ENCODE measurements around the gene SYT12. TPM values are rescaled to one million over a fixed set of nuclear protein-coding genes. Genes with fewer than 3 reads are reported as not detected.

The SYT12 gene
- total RNA-seq, 1 experiment from 2014 or later, result 4.6 TPM

DNA sequence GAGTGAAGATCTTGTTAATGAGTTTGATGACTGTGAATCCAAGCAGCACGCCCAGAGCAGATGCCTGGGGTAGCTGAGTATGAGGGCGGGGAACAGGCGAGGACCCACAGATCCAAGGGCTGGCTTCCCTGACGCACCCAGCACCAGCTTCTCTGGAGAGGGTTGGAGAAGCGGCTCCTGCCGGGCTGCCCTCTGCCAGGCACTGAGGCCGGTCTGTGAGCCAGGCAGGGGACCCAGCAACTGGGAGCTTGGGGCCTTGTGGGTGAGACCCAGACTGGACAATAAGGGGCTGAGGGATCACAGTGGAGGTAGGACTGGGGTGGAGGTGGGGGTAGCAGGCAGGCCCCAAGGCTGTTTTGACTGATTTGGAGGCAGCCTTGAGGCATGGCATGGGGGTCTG, 8.6 kb upstream of the SYT12 start:
- Mint-ChIP-seq H3K27ac (peak overlapping the region; percentile 33; the same call in 1 of the 2 replicates), H3K36me3 (peaks cover 5% of the 10 kb centered on the region), H3K4me3 (no peak overlapping the region), H3K4me1 (peaks cover 12% of the 10 kb centered on the region), H3K27me3 (ENCODE audit: low read depth) (no peaks in the 10 kb centered on the region; the same call in none of the 2 replicates), H3K9me3 (no peaks in the 10 kb centered on the region)
- TF ChIP-seq GABPB1 (CRISPR knock-in tag; IDR thresholded peaks at IDR 0.05) (no peak), NR2C2 (CRISPR knock-in tag; IDR thresholded peaks at IDR 0.05) (no peak), HMGA2 (CRISPR knock-in tag; IDR thresholded peaks at IDR 0.05) (no peak), ZNF532 (CRISPR knock-in tag; IDR thresholded peaks at IDR 0.05; ENCODE audit: borderline replicate concordance) (no peak), FOXP4 (CRISPR knock-in tag; IDR thresholded peaks at IDR 0.05) (no peak)
- TF ChIP-seq, protein P1, sequence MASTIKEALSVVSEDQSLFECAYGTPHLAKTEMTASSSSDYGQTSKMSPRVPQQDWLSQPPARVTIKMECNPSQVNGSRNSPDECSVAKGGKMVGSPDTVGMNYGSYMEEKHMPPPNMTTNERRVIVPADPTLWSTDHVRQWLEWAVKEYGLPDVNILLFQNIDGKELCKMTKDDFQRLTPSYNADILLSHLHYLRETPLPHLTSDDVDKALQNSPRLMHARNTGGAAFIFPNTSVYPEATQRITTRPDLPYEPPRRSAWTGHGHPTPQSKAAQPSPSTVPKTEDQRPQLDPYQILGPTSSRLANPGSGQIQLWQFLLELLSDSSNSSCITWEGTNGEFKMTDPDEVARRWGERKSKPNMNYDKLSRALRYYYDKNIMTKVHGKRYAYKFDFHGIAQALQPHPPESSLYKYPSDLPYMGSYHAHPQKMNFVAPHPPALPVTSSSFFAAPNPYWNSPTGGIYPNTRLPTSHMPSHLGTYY (CRISPR knock-in tag; IDR thresholded peaks at IDR 0.05), result no peak
- TF ChIP-seq, protein P2, sequence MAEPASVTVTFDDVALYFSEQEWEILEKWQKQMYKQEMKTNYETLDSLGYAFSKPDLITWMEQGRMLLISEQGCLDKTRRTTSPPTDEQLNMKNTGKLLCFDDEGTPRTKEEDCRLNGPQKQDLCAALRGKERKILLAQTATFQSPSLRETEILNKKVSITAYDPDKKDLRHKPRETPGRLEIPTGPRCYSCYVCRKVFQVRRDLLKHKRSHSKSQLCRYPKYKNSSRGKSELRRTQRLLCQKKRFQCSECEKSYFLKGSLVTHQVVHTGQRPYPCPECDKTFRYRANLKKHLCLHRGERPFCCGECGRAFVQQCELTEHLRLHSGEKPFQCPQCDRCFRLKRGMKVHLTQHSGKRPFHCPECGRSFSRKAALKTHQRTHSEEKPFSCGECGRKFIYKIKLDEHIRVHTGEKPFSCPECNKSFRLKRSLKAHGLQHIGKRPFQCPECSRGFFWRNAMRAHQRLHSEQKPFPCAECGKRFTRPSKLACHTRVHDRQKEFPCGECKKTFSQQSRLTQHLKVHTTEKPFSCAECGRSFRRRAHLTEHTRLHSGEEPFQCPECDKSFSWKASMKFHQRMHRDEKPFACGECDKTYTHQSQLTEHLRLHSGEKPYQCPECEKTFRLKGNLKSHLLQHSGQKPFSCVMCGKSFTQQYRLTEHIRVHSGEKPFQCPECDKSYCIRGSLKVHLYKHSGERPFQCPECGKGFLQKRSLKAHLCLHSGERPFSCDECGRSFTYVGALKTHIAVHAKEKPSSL (CRISPR knock-in tag; conservative IDR thresholded peaks at IDR 0.05), result no peak
- ChIA-PET CTCF (interaction anchor here (1.0 to 1.7 kb wide), 2 partner anchors 10 to 131 kb away, joined by 3 to 4 read pairs; no protein-coding TSS in a partner anchor), POLR2A (no interaction called here)
- ATAC-seq, result no peak
- no peak for DNase-seq (ENCODE audit: low spot score)

GRCh38 chr11:67015048-67015447, 7.9 kb upstream of the SYT12 start:
- POLR2A ChIA-PET, result no interaction called here
- Mint-ChIP-seq H3K27me3 (ENCODE audit: low read depth) (no peaks in the 10 kb centered on the region; the same call in none of the 2 replicates), H3K36me3 (peaks cover 5% of the 10 kb centered on the region), H3K4me3 (no peak overlapping the region), H3K27ac (peak overlapping the region; percentile 12; the same call in 1 of the 2 replicates), H3K9me3 (no peaks in the 10 kb centered on the region), H3K4me1 (peaks cover 12% of the 10 kb centered on the region)
- DNase-seq (ENCODE audit: low spot score), result no peak
- ATAC-seq, result no peak; the same call in 1 of the 2 replicates
- CTCF ChIA-PET, result interaction anchor here (0.8 to 1.7 kb wide), 4 partner anchors 9 to 132 kb away, joined by 3 to 4 read pairs (median 4); no protein-coding TSS in a partner anchor
- TF ChIP-seq, protein P3, sequence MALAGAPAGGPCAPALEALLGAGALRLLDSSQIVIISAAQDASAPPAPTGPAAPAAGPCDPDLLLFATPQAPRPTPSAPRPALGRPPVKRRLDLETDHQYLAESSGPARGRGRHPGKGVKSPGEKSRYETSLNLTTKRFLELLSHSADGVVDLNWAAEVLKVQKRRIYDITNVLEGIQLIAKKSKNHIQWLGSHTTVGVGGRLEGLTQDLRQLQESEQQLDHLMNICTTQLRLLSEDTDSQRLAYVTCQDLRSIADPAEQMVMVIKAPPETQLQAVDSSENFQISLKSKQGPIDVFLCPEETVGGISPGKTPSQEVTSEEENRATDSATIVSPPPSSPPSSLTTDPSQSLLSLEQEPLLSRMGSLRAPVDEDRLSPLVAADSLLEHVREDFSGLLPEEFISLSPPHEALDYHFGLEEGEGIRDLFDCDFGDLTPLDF (CRISPR knock-in tag; IDR thresholded peaks at IDR 0.05), result no peak
- TF ChIP-seq ZNF532 (CRISPR knock-in tag; IDR thresholded peaks at IDR 0.05; ENCODE audit: borderline replicate concordance) (no peak), FOXP1 (CRISPR knock-in tag; IDR thresholded peaks at IDR 0.05; ENCODE audit: borderline replicate concordance) (no peak)

All from WTC11 (cell line).